NCI-H2196 (cell line): ENCODE results near the gene IQCM.

Experiments used
- DNase-seq: peaks from one replicate; lab custom pipeline; 2025; ENCODE audit not compliant: unreplicated experiment; lab: John Stamatoyannopoulos, UW

The IQCM gene

GRCh38 chr4:149711593-149712365 lies 103.9 kb downstream of the IQCM start:
- DNase-seq: no peak

GRCh38 chr4:149709640-149710039 lies 106.0 kb downstream of the IQCM start:
- no peak for DNase-seq

GRCh38 chr4:149708513-149709130 lies 107.0 kb downstream of the IQCM start:
- no peak for DNase-seq

DNA sequence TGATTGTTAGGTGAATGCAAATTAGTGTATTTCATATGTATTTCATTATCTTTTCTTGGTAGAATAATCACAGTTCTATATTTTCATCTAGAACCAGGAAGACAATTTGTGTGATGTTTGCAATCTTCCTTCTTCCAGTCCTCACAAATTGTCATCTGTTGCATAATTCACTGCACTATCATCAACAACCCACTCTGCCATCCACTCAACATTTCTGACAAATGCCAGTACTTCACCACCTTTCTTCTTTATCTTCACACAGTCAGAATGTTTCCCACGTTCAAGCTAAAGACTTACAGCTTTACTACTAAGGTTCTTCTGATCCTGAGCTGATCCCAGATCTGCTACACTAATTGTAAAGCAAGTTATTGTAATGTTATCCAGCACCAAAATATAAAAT lies 107.8 kb downstream of the IQCM start:
- no peak for DNase-seq

- DNase-seq: no peak
Measured at GRCh38 chr4:149706942-149707341, 108.7 kb downstream of the IQCM start.

GRCh38 chr4:149702414-149703293 lies 113.0 kb downstream of the IQCM start:
- no peak for DNase-seq

- DNase-seq: no peak
Measured at GRCh38 chr4:149701435-149702156, 114.0 kb downstream of the IQCM start.

DNA sequence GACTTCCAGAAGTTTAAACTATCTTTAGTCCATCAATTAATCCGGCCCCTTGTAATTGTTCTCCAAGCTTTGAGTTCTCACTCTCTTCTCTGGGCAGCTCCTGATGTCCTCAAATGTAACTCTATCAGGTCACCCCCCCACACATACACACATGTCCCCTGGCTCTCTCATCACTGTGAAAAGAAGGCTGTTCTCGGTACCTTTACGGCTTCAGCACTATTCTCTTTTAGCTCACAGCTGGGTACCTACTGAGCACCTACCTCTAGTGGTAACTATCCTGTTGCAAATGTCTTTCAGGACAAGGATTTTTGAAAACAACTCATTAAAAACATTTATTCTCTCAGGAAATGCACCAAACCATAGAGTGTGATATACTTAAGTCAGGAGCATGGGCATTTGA lies 115.4 kb downstream of the IQCM start:
- no peak for DNase-seq

DNA sequence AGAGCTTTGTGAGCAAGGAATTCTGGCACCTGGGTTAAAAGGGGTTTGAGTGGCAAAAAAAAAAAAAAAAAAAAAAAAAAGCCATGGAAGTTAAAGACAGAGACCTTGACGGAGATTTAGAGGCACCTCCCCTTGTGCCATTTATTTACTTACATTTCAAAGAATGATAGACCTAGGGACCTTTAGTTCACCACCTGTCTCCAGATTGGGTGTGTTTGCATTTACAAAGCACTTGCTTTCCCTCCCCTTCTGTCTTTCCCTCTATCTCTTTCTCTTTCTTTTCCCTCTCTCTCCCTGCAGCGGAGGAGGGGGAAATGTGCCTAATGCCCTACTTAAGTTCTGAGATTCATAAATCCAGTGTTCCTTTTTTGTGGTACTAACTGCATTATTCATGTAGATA lies 116.0 kb downstream of the IQCM start:
- no peak for DNase-seq

DNA sequence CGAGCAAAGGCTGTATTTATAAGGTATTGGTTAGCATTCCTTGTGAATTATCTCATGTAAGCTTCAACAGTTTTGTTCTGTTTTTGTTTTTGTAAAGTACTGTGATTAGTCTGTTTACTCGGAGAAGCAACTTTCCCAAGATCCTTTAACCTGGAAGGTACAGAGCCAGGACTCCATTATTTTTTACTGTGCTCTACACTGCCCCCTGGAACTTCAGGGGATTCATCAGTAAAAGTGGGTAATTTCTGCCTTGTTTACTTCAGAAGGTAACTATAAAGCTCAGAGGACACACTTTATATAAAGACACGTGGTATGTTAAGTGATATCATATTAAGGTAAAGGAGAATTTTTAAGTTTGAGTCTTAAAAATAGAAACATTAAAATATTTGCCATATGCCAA lies 124.9 kb downstream of the IQCM start:
- no peak for DNase-seq

- DNase-seq: no peak
Measured at GRCh38 chr4:149684516-149684915, 131.1 kb downstream of the IQCM start.

GRCh38 chr4:149676076-149676475 lies 139.6 kb downstream of the IQCM start:
- DNase-seq: no peak

DNA sequence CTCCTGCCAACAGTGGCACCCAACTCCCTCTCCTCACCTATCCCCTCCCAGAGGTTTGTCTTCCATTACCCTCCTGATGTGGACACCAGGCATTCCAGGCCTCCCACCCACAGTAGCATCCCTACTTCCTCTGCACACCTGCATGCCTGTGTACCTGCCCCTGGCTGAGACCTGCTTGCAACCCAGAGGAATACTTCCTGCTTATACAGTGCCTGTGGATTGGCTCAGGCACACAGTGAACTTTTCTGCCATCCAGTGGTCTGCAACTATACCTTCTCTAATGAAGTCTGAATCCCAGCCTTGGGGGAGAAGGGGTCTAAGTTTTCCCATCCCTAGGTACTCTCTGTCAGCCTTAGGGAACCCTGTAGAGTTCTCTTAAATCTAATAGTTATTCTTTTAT lies 169.9 kb downstream of the IQCM start:
- DNase-seq: no peak

DNA sequence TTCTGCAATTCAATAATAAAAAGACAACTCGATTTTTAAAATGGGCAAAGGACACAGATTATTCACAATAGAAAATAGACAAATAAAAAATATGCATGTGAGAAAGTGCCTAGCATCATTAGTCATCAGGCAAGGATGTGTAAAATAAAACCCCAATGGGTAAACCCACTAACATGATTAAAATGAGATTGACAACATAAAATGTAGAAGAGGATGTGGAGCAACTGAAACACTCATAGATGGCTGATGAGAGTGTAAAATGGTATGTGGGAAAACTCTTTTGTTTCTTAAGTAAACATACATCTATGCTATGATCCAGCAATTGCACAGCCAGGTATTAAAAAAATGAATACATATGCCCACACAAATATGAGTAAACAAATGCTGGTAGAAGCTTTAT lies 177.6 kb downstream of the IQCM start:
- DNase-seq: no peak

DNA sequence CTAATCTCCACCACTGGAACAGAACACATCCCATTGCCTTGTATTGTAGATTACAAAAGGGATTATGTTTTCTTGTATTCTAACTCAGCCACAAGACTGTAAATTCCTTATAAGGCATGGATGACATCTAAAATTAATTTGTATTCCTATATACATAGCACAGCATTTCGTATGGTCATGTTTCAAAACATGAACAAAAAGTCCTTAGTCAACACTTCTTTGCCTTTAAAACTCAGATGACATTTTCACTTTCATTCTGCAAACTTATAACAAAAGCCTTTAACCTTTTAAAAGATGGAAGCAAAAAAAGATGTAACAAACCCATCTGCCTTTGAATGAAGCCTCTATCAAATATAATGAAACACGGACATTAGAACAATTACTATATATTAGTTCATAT lies 181.3 kb downstream of the IQCM start:
- no peak for DNase-seq

DNA sequence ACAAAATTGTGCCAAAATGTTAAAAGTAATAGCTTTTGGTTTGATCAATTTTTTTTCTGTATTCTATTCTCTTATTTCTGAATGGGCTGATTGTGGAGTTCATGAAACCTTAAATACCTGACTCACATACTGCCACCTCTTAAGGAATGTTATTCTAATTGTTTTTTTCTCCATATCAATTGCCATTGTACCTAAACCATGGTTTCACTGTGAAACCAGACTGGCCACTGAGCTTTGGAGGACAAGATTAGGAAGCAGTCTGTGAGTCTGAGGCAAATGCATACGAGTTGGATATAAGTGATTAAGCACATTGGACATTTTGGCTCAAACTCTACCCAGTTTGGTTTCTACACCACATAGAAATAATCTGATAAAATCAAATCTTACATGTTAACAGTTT lies 184.0 kb downstream of the IQCM start:
- no peak for DNase-seq

DNA sequence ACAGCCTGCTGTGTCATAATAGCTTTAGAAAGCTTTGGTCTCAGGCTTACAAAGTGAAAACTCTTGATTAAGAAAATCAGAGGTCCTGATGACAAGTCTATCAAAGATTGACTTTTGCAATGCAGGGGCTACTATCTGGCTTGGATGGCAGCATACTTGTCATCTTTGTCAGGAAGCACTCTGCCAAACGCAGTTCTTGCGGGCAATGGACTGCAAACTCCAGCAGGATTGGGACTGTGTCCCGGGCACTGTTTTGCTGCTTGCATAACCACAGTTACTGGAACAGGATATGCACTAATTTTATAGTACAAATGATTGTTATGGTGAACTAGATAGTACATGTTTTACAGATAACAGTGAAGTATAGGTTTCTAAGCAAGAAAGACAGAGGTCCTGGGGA lies 185.6 kb downstream of the IQCM start:
- DNase-seq: no peak

GRCh38 chr4:149605601-149606378 lies 209.9 kb downstream of the IQCM start:
- no peak for DNase-seq

- no peak for DNase-seq
Measured at GRCh38 chr4:149604827-149605226, 210.8 kb downstream of the IQCM start.

DNA sequence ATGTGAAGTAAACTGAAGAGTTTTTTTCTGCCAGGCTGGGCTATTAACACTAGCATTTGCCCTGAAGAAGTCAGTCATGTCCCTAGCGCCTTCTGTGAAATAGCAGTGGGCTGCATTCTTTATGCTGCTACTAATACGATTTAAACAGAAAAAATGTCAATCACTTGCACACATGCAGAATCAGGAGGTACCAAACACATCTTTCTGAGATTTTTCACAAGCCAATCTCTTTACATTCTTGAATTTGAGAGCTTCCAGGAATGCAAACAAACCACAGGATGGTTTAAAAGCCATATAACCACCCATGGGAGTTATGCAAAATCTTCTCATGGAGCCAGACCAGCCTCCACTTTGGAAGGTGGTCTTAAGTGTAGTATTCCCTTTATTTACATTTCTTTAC lies 220.1 kb downstream of the IQCM start:
- DNase-seq: no peak
